ENCODE results near the gene FZR1.

DNA sequence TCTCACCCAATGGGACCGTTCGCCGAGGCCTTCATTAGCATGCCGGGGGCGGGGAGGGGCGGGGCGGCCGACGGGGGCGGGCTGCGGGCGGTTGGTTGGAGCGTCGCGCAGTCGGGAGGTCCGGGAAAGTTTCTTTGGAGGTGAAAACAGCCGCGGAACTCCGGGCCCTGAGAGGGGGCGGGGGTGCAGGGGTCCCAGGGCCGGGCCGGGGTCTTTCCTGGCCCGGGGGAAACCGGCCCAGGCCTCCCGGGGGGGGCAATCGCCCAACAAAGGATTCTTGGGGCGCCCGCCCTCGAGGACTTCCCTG, 66.7 kb downstream of the FZR1 start, which contains the start of gene HMG20B:
- TF ChIP-seq TAF1 (IDR thresholded peaks at IDR 0.05; ENCODE audit: low read depth, low read length) = no peak
- TF ChIP-seq USF2 (IDR thresholded peaks at IDR 0.05; ENCODE audit: low read length) = no peak
- no peak for TF ChIP-seq EP300 (IDR thresholded peaks at IDR 0.05; ENCODE audit: borderline replicate concordance in 1 of 2, low read depth in 2 of 2, low read length in 2 of 2)
- TF ChIP-seq, protein P1, sequence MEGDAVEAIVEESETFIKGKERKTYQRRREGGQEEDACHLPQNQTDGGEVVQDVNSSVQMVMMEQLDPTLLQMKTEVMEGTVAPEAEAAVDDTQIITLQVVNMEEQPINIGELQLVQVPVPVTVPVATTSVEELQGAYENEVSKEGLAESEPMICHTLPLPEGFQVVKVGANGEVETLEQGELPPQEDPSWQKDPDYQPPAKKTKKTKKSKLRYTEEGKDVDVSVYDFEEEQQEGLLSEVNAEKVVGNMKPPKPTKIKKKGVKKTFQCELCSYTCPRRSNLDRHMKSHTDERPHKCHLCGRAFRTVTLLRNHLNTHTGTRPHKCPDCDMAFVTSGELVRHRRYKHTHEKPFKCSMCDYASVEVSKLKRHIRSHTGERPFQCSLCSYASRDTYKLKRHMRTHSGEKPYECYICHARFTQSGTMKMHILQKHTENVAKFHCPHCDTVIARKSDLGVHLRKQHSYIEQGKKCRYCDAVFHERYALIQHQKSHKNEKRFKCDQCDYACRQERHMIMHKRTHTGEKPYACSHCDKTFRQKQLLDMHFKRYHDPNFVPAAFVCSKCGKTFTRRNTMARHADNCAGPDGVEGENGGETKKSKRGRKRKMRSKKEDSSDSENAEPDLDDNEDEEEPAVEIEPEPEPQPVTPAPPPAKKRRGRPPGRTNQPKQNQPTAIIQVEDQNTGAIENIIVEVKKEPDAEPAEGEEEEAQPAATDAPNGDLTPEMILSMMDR (IDR thresholded peaks at IDR 0.05; ENCODE audit: control extremely low read depth in 1 of 3, insufficient read depth in 1 of 3, low read depth in 1 of 3, low read length in 3 of 3) = no peak
- TF ChIP-seq SRF (IDR thresholded peaks at IDR 0.05; ENCODE audit: low read depth, low read length) = no peak
- no peak for TF ChIP-seq POLR2AphosphoS5 (IDR thresholded peaks at IDR 0.05; ENCODE audit: low read depth, low read length)
- no peak for TF ChIP-seq CREB1 (IDR thresholded peaks at IDR 0.05)
- TF ChIP-seq EZH2 (IDR thresholded peaks at IDR 0.05; ENCODE audit: low read depth, low read length, severe bottlenecking) = no peak
- TF ChIP-seq, protein P2, sequence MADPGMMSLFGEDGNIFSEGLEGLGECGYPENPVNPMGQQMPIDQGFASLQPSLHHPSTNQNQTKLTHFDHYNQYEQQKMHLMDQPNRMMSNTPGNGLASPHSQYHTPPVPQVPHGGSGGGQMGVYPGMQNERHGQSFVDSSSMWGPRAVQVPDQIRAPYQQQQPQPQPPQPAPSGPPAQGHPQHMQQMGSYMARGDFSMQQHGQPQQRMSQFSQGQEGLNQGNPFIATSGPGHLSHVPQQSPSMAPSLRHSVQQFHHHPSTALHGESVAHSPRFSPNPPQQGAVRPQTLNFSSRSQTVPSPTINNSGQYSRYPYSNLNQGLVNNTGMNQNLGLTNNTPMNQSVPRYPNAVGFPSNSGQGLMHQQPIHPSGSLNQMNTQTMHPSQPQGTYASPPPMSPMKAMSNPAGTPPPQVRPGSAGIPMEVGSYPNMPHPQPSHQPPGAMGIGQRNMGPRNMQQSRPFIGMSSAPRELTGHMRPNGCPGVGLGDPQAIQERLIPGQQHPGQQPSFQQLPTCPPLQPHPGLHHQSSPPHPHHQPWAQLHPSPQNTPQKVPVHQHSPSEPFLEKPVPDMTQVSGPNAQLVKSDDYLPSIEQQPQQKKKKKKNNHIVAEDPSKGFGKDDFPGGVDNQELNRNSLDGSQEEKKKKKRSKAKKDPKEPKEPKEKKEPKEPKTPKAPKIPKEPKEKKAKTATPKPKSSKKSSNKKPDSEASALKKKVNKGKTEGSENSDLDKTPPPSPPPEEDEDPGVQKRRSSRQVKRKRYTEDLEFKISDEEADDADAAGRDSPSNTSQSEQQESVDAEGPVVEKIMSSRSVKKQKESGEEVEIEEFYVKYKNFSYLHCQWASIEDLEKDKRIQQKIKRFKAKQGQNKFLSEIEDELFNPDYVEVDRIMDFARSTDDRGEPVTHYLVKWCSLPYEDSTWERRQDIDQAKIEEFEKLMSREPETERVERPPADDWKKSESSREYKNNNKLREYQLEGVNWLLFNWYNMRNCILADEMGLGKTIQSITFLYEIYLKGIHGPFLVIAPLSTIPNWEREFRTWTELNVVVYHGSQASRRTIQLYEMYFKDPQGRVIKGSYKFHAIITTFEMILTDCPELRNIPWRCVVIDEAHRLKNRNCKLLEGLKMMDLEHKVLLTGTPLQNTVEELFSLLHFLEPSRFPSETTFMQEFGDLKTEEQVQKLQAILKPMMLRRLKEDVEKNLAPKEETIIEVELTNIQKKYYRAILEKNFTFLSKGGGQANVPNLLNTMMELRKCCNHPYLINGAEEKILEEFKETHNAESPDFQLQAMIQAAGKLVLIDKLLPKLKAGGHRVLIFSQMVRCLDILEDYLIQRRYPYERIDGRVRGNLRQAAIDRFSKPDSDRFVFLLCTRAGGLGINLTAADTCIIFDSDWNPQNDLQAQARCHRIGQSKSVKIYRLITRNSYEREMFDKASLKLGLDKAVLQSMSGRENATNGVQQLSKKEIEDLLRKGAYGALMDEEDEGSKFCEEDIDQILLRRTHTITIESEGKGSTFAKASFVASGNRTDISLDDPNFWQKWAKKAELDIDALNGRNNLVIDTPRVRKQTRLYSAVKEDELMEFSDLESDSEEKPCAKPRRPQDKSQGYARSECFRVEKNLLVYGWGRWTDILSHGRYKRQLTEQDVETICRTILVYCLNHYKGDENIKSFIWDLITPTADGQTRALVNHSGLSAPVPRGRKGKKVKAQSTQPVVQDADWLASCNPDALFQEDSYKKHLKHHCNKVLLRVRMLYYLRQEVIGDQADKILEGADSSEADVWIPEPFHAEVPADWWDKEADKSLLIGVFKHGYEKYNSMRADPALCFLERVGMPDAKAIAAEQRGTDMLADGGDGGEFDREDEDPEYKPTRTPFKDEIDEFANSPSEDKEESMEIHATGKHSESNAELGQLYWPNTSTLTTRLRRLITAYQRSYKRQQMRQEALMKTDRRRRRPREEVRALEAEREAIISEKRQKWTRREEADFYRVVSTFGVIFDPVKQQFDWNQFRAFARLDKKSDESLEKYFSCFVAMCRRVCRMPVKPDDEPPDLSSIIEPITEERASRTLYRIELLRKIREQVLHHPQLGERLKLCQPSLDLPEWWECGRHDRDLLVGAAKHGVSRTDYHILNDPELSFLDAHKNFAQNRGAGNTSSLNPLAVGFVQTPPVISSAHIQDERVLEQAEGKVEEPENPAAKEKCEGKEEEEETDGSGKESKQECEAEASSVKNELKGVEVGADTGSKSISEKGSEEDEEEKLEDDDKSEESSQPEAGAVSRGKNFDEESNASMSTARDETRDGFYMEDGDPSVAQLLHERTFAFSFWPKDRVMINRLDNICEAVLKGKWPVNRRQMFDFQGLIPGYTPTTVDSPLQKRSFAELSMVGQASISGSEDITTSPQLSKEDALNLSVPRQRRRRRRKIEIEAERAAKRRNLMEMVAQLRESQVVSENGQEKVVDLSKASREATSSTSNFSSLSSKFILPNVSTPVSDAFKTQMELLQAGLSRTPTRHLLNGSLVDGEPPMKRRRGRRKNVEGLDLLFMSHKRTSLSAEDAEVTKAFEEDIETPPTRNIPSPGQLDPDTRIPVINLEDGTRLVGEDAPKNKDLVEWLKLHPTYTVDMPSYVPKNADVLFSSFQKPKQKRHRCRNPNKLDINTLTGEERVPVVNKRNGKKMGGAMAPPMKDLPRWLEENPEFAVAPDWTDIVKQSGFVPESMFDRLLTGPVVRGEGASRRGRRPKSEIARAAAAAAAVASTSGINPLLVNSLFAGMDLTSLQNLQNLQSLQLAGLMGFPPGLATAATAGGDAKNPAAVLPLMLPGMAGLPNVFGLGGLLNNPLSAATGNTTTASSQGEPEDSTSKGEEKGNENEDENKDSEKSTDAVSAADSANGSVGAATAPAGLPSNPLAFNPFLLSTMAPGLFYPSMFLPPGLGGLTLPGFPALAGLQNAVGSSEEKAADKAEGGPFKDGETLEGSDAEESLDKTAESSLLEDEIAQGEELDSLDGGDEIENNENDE (IDR thresholded peaks at IDR 0.05; ENCODE audit: insufficient replicate concordance, low read length) = no peak
- no peak for TF ChIP-seq ZNF274 (IDR thresholded peaks at IDR 0.05; ENCODE audit: borderline replicate concordance, extremely low read depth, low read length)
